ENCODE results near the gene CRHR1.

- TF ChIP-seq CTCF (IDR thresholded peaks at IDR 0.05) (no peak), POLR2A (IDR thresholded peaks at IDR 0.05) (no peak)
These were observed 86.3 kb downstream of the CRHR1 start for GRCh38 chr17:45870342-45870974.

Data from uterus (tissue), 2 donors.